Fibroblast of lung (primary cell): ENCODE data around the gene MACROH2A2. TPM values are rescaled to one million over a fixed set of nuclear protein-coding genes. Genes with fewer than 3 reads are reported as not detected.
"Not testable (repeated sequence)": the region's sequence is repeated elsewhere in the genome, so short reads cannot be mapped to it uniquely, and the experiment has no call there.

Experiments used
- DNase-seq, 2 donors: peaks; one replicate each; pipeline versions ENCODE4 v3.0.0 to v3.0.0-alpha.2; 2010; ENCODE audit warnings: low read depth in 2 of 2
- H2AFZ ChIP-seq: 2 replicates; pipeline ENCODE4 v1.5.1; 2012; ENCODE audit warnings: low read length, control low read depth, inconsistent platforms
- H3K27ac ChIP-seq: 2 replicates; pipeline ENCODE4 v1.5.1; 2011; ENCODE audit warnings: low read length, control low read depth; ENCODE audit not compliant: insufficient read depth
- H3K27me3 ChIP-seq: 2 replicates; pipeline ENCODE4 v1.5.1; 2011; ENCODE audit warnings: mild to moderate bottlenecking, low read length; ENCODE audit not compliant: control insufficient read depth, insufficient read depth
- H3K36me3 ChIP-seq: 2 replicates; pipeline ENCODE4 v1.5.1; 2011; ENCODE audit warnings: low read length; ENCODE audit not compliant: control insufficient read depth, insufficient read depth
- H3K4me1 ChIP-seq: 2 replicates; pipeline ENCODE4 v1.5.1; 2011; ENCODE audit warnings: low read length; ENCODE audit not compliant: control insufficient read depth, insufficient read depth; ENCODE audit errors: extremely low read depth
- H3K4me2 ChIP-seq: 2 replicates; pipeline ENCODE4 v1.5.1; 2011; ENCODE audit warnings: low read length, control low read depth; ENCODE audit not compliant: insufficient read depth; ENCODE audit errors: extremely low read depth
- H3K4me3 ChIP-seq, 4 experiments: fragments of 200-600 bp in 1 of 4; sonication (generic) in 1 of 4; replicated peaks in 1 of 4; 2 replicates each; pipeline ENCODE4 v1.5.1; 2011 to 2016; ENCODE audit warnings: low read length in 4 of 4, low read depth in 3 of 4, mild to moderate bottlenecking in 3 of 4, control low read depth in 2 of 4, inconsistent platforms in 1 of 4, mixed read lengths in 1 of 4; ENCODE audit not compliant: insufficient read depth in 1 of 4; ENCODE audit errors: control extremely low read depth in 1 of 4
- H3K79me2 ChIP-seq: 2 replicates; pipeline ENCODE4 v1.5.1; 2012; ENCODE audit warnings: mild to moderate bottlenecking, low read length, inconsistent platforms; ENCODE audit not compliant: control insufficient read depth, insufficient read depth
- H3K9ac ChIP-seq: 2 replicates; pipeline ENCODE4 v1.5.1; 2011; ENCODE audit warnings: mild to moderate bottlenecking, low read length, control low read depth; ENCODE audit not compliant: insufficient read depth
- H3K9me3 ChIP-seq: 2 replicates; pipeline ENCODE4 v1.5.1; 2012; ENCODE audit warnings: low read depth, low read length; ENCODE audit not compliant: control insufficient read depth, insufficient read depth
- H4K20me1 ChIP-seq: 2 replicates; pipeline ENCODE4 v1.5.1; 2011; ENCODE audit warnings: low read length; ENCODE audit not compliant: control insufficient read depth, insufficient read depth; ENCODE audit errors: extremely low read depth
- CTCF ChIP-seq, 2 donors: IDR thresholded peaks in 1 of 2; conservative IDR thresholded peaks in 1 of 2; 1 replicate in 1 of 2; 2 replicates in 1 of 2; pipeline ENCODE4 v1.5.1; 2011 to 2012; ENCODE audit warnings: low read length in 2 of 2, control low read depth in 1 of 2, inconsistent platforms in 1 of 2, low read depth in 1 of 2, mild to moderate bottlenecking in 1 of 2
- EZH2 ChIP-seq: IDR thresholded peaks from 2 replicates; pipeline ENCODE4 v1.5.1; 2012; ENCODE audit warnings: low read length, control low read depth, mild to moderate bottlenecking; ENCODE audit errors: missing control alignments
- polyA plus RNA-seq, 2 donors: library from polyadenylated mRNA; depleted of rRNA in 1 of 2; stranded (reverse) in 1 of 2; unstranded in 1 of 2; fragments of >200 nt; gene quantifications; 2 replicates each; pipeline ENCODE4 v1.2.1, GENCODE V29; 2011 to 2012; ENCODE audit warnings: missing spikeins in 1 of 2
- total RNA-seq: library from RNA; depleted of rRNA; stranded (reverse); fragments of >200 nt; gene quantifications from 2 replicates; pipeline ENCODE4 v1.2.1, GENCODE V29; 2014

Gene MACROH2A2
- total and polyA plus RNA-seq, 2 donors (not counting 1 experiment from before 2014, with no cell fraction given) = 9.2 to 12.1 TPM

DNA sequence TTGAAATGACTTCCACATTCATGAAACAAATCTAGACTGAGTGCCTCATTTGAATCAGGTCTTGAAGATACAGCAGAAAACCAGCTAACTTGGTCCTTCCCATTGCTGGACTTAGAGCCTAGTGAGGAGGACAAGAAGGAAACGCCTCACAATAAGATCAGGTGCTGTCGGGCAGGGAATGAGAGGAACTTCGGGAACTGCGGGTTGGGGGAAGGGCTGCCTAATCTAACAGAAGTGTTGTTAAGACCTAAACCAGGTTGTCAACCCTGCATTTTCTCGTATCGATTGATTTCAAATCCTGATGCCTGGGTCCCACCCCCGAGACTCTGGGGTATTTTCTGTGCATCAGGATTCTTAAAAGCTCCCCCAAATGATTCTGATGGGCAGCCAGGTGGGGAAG lies 26.3 kb downstream of the MACROH2A2 start:
- TF ChIP-seq EZH2 (no peak), CTCF (conservative IDR thresholded peaks at IDR 0.05 in 1 of 2, IDR thresholded peaks at IDR 0.05 in 1 of 2; ENCODE audit: low read depth in 1 of 2, low read length in 2 of 2) (no peak)
- Histone ChIP-seq H3K9ac (no peak overlapping the region), H3K36me3 (no peaks in the 10 kb centered on the region), H3K9me3 (no peaks in the 10 kb centered on the region), H4K20me1 (no peaks in the 10 kb centered on the region), H3K4me2 (no peak overlapping the region), H3K79me2 (no peaks in the 10 kb centered on the region), H3K4me1 (no peaks in the 10 kb centered on the region), H3K27ac (no peak overlapping the region), H3K4me3 (no peak overlapping the region), H3K27me3 (no peaks in the 10 kb centered on the region), H2AFZ (no peak overlapping the region)
- DNase-seq = no peak

DNA sequence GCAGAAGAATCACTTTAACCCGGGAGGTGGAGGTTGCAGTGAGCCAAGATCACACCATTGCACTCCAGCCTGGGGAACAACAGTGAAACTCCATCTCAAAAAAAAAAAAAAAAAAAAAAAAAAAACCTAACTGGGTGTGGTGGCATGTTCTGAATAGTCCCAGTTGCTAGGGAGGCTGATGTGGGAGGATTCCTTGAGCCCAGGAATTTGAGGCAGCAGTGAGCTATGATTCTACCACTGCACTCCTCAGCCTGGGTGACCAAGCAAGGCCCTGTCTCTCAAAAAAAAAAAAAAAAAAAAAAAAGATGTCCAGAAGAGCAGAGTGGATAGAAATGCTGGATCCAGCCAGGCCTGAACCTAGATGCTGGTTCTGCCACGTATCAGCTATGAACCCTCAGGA lies 28.1 kb downstream of the MACROH2A2 start:
- H3K4me3 ChIP-seq, H3K9ac ChIP-seq, H3K4me2 ChIP-seq, H3K27ac ChIP-seq, H4K20me1 ChIP-seq, H3K79me2 ChIP-seq, H3K36me3 ChIP-seq, H3K27me3 ChIP-seq, DNase-seq, H3K4me1 ChIP-seq, H2AFZ ChIP-seq, H3K9me3 ChIP-seq: not testable (repeated sequence)

DNA sequence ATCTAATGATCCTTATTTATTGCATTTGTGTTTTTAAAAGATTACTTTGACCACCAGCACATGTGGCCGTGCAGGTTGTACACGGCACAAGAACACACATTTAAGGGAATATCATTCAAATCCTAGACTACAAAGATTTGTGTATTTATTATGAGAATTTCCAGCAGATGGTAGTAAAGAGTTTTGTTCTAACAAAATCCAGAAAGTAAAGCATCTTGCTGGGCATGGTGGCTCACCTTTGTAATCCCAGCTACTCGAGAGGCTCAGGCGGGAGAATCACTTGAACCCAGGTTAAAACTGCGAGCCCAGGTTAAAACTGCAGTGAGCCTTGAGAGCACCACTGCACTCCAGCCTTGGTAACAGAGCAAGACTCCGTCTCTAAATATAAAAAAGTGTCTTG lies 31.5 kb downstream of the MACROH2A2 start:
- H3K4me2 ChIP-seq = no peak overlapping the region
- no peaks in the 10 kb centered on the region for H3K27me3 ChIP-seq
- H3K79me2 ChIP-seq = no peaks in the 10 kb centered on the region
- no peak for DNase-seq
- H3K4me1 ChIP-seq = no peaks in the 10 kb centered on the region
- no peak overlapping the region for H3K4me3 ChIP-seq
- H3K27ac ChIP-seq = no peak overlapping the region
- H3K36me3 ChIP-seq = no peaks in the 10 kb centered on the region
- no peaks in the 10 kb centered on the region for H4K20me1 ChIP-seq
- H2AFZ ChIP-seq = no peak overlapping the region
- TF ChIP-seq EZH2 = no peak
- no peak for TF ChIP-seq CTCF (conservative IDR thresholded peaks at IDR 0.05 in 1 of 2, IDR thresholded peaks at IDR 0.05 in 1 of 2; ENCODE audit: low read depth in 1 of 2, low read length in 2 of 2)
- H3K9me3 ChIP-seq = no peaks in the 10 kb centered on the region
- no peak overlapping the region for H3K9ac ChIP-seq
